ENCODE results near the gene DDC.

Gene DDC

DNA sequence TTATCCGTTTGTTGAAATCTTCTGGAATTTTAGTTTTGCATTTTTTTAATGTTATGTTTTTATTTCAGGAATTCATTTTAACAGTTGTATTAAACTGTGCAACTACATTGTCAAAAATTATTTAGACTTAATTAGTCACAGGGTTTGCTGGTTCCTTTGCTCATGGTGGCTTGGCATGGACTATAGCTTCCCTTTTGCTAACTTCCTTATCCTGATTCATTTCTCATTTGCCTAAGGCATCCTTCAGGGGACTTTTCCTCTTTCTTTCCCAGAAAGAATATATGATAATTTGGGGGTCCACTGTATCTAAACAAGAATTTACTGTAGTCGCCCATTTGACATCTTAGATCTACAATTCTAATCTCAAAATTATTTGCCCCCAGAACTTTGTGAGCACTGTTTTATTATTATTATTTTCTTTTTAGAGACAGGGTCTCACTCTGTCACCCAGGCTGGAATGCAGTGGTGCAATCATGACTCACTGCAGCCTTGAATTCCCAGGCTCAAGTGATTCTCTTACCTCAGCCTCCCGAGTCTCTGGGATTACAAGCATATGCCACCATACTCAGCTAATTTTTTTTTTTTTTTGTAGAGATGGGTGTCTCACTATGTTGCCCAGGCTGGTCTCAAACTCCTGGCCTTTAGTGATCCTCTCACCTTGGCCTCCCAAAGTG lies 128.9 kb downstream of the DDC start:
- H3K14ac ChIP-seq (ENCODE audit: low read length): no peak overlapping the region
- H4K91ac ChIP-seq (ENCODE audit: low read depth, low read length): no peak overlapping the region
- H3K27me3 ChIP-seq (ENCODE audit: insufficient read depth, low read length): no peaks in the 10 kb centered on the region
- H3K79me1 ChIP-seq (ENCODE audit: low read length): no peaks in the 10 kb centered on the region
- peaks cover 3% of the 10 kb centered on the region for H3K9me3 ChIP-seq (ENCODE audit: insufficient read depth, low read depth, low read length)
- peak; percentile 73 to 75 for DNase-seq
- H3K4me2 ChIP-seq (ENCODE audit: low read length): no peak overlapping the region
- no peak overlapping the region for H2BK12ac ChIP-seq (ENCODE audit: low read length)
- H3K9ac ChIP-seq (ENCODE audit: low read length): no peak overlapping the region
- H3K79me2 ChIP-seq (ENCODE audit: control insufficient read depth, insufficient read depth, low read length, poor library complexity): no peaks in the 10 kb centered on the region
- no CpG with 5 or more reads among the region's 3 CpGs for WGBS (ENCODE audit: extremely low coverage, insufficient coverage, insufficient read length)
- no peak overlapping the region for H2BK5ac ChIP-seq (ENCODE audit: low read depth, low read length, poor library complexity)
- no peak overlapping the region for H3K18ac ChIP-seq (ENCODE audit: low read length)
- no peak overlapping the region for H3K23ac ChIP-seq (ENCODE audit: low read length)
- no peak overlapping the region for H3K4me3 ChIP-seq (ENCODE audit: low read depth, low read length)
- H2AFZ ChIP-seq (ENCODE audit: insufficient read depth, low read length, poor library complexity): no peak overlapping the region
- H3K4me1 ChIP-seq (ENCODE audit: control insufficient read depth in 1 of 2, insufficient read depth in 2 of 2, low read length in 2 of 2): peaks cover 2% of the 10 kb centered on the region in 2 experiments
- H3K4ac ChIP-seq (ENCODE audit: low read depth, low read length): no peak overlapping the region
- H3K36me3 ChIP-seq (ENCODE audit: control insufficient read depth in 1 of 2, insufficient read depth in 2 of 2, low read length in 2 of 2): peaks cover 0 to 3% of the 10 kb centered on the region in 2 experiments
- H4K12ac ChIP-seq (ENCODE audit: low read depth, low read length): no peak overlapping the region
- no peak overlapping the region for H2AK5ac ChIP-seq (ENCODE audit: low read length)
- H3K27ac ChIP-seq (ENCODE audit: low read depth, low read length): no peak overlapping the region
- H4K8ac ChIP-seq (ENCODE audit: low read depth, low read length): no peak overlapping the region
- H2BK120ac ChIP-seq (ENCODE audit: insufficient read depth, low read length, poor library complexity): no peak overlapping the region

DNA sequence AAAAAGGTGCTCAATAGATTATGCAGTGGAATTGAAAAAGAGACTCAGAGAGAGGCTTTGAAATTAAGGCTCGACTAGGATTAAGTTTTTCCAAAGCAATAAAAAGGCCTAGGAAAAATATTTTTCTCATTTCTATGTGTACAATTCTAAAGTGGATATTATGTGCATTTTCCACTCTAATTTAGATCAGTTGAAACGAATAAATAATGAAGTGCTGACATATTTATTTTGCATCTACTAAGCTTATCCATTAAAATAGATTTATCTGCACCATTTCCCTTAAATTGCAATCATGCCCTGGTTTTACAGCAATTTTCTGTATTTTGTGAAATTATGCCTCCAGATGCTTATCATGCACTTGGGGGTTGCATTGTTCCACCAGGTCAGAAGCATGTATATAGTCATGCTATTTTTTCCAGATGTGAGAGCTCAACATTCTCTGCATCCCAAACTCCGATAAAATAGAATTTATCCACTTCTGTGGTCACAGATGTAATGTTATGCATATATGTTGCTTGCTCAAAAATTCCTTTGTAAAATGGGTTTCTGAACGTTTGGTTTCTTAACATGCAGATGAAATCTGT lies 133.4 kb downstream of the DDC start:
- Histone ChIP-seq H3K4ac (ENCODE audit: low read depth, low read length) (no peak overlapping the region), H3K36me3 (ENCODE audit: control insufficient read depth in 1 of 2, insufficient read depth in 2 of 2, low read length in 2 of 2) (no peaks in the 10 kb centered on the region), H3K27ac (ENCODE audit: low read depth, low read length) (no peak overlapping the region), H3K23ac (ENCODE audit: low read length) (no peak overlapping the region), H3K79me1 (ENCODE audit: low read length) (no peaks in the 10 kb centered on the region), H4K91ac (ENCODE audit: low read depth, low read length) (no peak overlapping the region), H2BK12ac (ENCODE audit: low read length) (no peak overlapping the region), H3K4me3 (ENCODE audit: low read depth, low read length) (no peak overlapping the region), H2BK5ac (ENCODE audit: low read depth, low read length, poor library complexity) (no peak overlapping the region), H3K79me2 (ENCODE audit: control insufficient read depth, insufficient read depth, low read length, poor library complexity) (no peaks in the 10 kb centered on the region), H3K18ac (ENCODE audit: low read length) (no peak overlapping the region), H3K9ac (ENCODE audit: low read length) (no peak overlapping the region), H2BK120ac (ENCODE audit: insufficient read depth, low read length, poor library complexity) (no peak overlapping the region), H3K27me3 (ENCODE audit: insufficient read depth, low read length) (no peaks in the 10 kb centered on the region), H3K9me3 (ENCODE audit: insufficient read depth, low read depth, low read length) (no peaks in the 10 kb centered on the region), H4K8ac (ENCODE audit: low read depth, low read length) (no peak overlapping the region), H3K4me2 (ENCODE audit: low read length) (no peak overlapping the region), H3K14ac (ENCODE audit: low read length) (no peak overlapping the region), H3K4me1 (ENCODE audit: control insufficient read depth in 1 of 2, insufficient read depth in 2 of 2, low read length in 2 of 2) (peaks cover 2% of the 10 kb centered on the region in 2 experiments), H2AK5ac (ENCODE audit: low read length) (no peak overlapping the region), H2AFZ (ENCODE audit: insufficient read depth, low read length, poor library complexity) (no peak overlapping the region), H4K12ac (ENCODE audit: low read depth, low read length) (no peak overlapping the region)
- no CpG with 5 or more reads among the region's 4 CpGs for WGBS (ENCODE audit: extremely low coverage, insufficient coverage, insufficient read length)
- no peak for DNase-seq

DNA sequence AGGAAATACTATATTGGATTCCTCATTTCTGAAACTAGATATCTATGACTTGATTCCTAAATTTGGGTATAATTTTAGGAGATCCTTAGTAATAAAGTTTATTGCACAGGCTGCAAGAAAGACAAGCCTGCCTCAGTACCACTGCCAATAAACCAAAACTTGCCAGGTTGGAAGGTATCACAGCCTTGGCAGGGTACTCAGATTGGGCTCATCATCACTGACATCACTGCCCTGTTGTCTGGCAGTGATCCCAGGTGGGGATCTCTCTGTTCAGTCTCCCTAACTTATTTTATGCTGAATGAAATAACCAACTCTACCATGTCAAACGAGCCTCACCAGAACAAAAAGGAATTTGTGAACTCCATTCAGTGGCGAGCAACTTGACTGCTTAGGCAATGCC lies 133.9 kb downstream of the DDC start:
- H3K79me2 ChIP-seq (ENCODE audit: control insufficient read depth, insufficient read depth, low read length, poor library complexity): no peaks in the 10 kb centered on the region
- no peak overlapping the region for H3K14ac ChIP-seq (ENCODE audit: low read length)
- H3K4me3 ChIP-seq (ENCODE audit: low read depth, low read length): no peak overlapping the region
- no peak overlapping the region for H3K9ac ChIP-seq (ENCODE audit: low read length)
- H3K27ac ChIP-seq (ENCODE audit: low read depth, low read length): no peak overlapping the region
- H2BK5ac ChIP-seq (ENCODE audit: low read depth, low read length, poor library complexity): no peak overlapping the region
- H3K79me1 ChIP-seq (ENCODE audit: low read length): no peaks in the 10 kb centered on the region
- H3K36me3 ChIP-seq (ENCODE audit: control insufficient read depth in 1 of 2, insufficient read depth in 2 of 2, low read length in 2 of 2): no peaks in the 10 kb centered on the region
- H4K12ac ChIP-seq (ENCODE audit: low read depth, low read length): no peak overlapping the region
- no peak overlapping the region for H2BK120ac ChIP-seq (ENCODE audit: insufficient read depth, low read length, poor library complexity)
- H4K91ac ChIP-seq (ENCODE audit: low read depth, low read length): no peak overlapping the region
- H3K4me2 ChIP-seq (ENCODE audit: low read length): no peak overlapping the region
- no peak overlapping the region for H3K18ac ChIP-seq (ENCODE audit: low read length)
- no peak overlapping the region for H2AFZ ChIP-seq (ENCODE audit: insufficient read depth, low read length, poor library complexity)
- H3K27me3 ChIP-seq (ENCODE audit: insufficient read depth, low read length): no peaks in the 10 kb centered on the region
- H3K23ac ChIP-seq (ENCODE audit: low read length): no peak overlapping the region
- H3K9me3 ChIP-seq (ENCODE audit: insufficient read depth, low read depth, low read length): no peaks in the 10 kb centered on the region
- no peak for DNase-seq
- H2BK12ac ChIP-seq (ENCODE audit: low read length): no peak overlapping the region
- no peak overlapping the region for H3K4ac ChIP-seq (ENCODE audit: low read depth, low read length)
- no peak overlapping the region for H2AK5ac ChIP-seq (ENCODE audit: low read length)
- no CpG with 5 or more reads among the region's 2 CpGs for WGBS (ENCODE audit: extremely low coverage, insufficient coverage, insufficient read length)
- H4K8ac ChIP-seq (ENCODE audit: low read depth, low read length): no peak overlapping the region
- H3K4me1 ChIP-seq (ENCODE audit: control insufficient read depth in 1 of 2, insufficient read depth in 2 of 2, low read length in 2 of 2): peaks cover 2% of the 10 kb centered on the region in 2 experiments

DNA sequence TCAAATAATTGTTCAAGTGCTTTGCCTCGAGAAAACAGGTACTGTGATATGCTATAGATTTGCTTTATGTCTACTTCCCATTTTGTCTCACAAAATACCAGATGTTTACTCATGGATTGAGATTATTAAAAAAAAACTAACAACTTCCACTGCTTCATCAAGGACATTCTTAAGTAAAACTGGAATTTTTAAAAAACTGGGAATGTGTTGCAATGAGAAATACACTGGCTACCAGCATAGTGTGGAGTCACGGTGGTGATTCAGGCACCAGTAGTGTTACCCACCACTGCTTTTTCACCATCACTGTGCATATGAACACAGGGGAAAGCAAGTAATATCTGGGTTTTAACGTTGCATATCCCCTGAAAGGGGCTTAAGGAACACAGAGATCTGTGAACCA lies 136.3 kb downstream of the DDC start:
- H3K4ac ChIP-seq (ENCODE audit: low read depth, low read length): no peak overlapping the region
- H3K9me3 ChIP-seq (ENCODE audit: insufficient read depth, low read depth, low read length): no peaks in the 10 kb centered on the region
- no peak overlapping the region for H2BK120ac ChIP-seq (ENCODE audit: insufficient read depth, low read length, poor library complexity)
- no peak overlapping the region for H3K23ac ChIP-seq (ENCODE audit: low read length)
- no CpG with 5 or more reads among the region's 3 CpGs for WGBS (ENCODE audit: extremely low coverage, insufficient coverage, insufficient read length)
- no peak overlapping the region for H3K9ac ChIP-seq (ENCODE audit: low read length)
- no peaks in the 10 kb centered on the region for H3K79me2 ChIP-seq (ENCODE audit: control insufficient read depth, insufficient read depth, low read length, poor library complexity)
- H3K27ac ChIP-seq (ENCODE audit: low read depth, low read length): no peak overlapping the region
- H4K12ac ChIP-seq (ENCODE audit: low read depth, low read length): no peak overlapping the region
- H3K14ac ChIP-seq (ENCODE audit: low read length): no peak overlapping the region
- no peak overlapping the region for H3K18ac ChIP-seq (ENCODE audit: low read length)
- no peaks in the 10 kb centered on the region for H3K79me1 ChIP-seq (ENCODE audit: low read length)
- no peak overlapping the region for H3K4me2 ChIP-seq (ENCODE audit: low read length)
- H3K36me3 ChIP-seq (ENCODE audit: control insufficient read depth in 1 of 2, insufficient read depth in 2 of 2, low read length in 2 of 2): no peaks in the 10 kb centered on the region
- H3K4me1 ChIP-seq (ENCODE audit: control insufficient read depth in 1 of 2, insufficient read depth in 2 of 2, low read length in 2 of 2): no peaks in the 10 kb centered on the region
- H2BK5ac ChIP-seq (ENCODE audit: low read depth, low read length, poor library complexity): no peak overlapping the region
- no peak overlapping the region for H2BK12ac ChIP-seq (ENCODE audit: low read length)
- H4K91ac ChIP-seq (ENCODE audit: low read depth, low read length): no peak overlapping the region
- H3K4me3 ChIP-seq (ENCODE audit: low read depth, low read length): no peak overlapping the region
- no peaks in the 10 kb centered on the region for H3K27me3 ChIP-seq (ENCODE audit: insufficient read depth, low read length)
- H2AFZ ChIP-seq (ENCODE audit: insufficient read depth, low read length, poor library complexity): no peak overlapping the region
- DNase-seq: peak in 1 of 2 donors; percentile 83
- no peak overlapping the region for H2AK5ac ChIP-seq (ENCODE audit: low read length)
- no peak overlapping the region for H4K8ac ChIP-seq (ENCODE audit: low read depth, low read length)

All from trophoblast cell (in vitro differentiated cells and primary cell).